ENCODE results near the gene C1orf53.
"Not testable (repeated sequence)": the region's sequence is repeated elsewhere in the genome, so short reads cannot be mapped to it uniquely, and the experiment has no call there.

Gene C1orf53

DNA sequence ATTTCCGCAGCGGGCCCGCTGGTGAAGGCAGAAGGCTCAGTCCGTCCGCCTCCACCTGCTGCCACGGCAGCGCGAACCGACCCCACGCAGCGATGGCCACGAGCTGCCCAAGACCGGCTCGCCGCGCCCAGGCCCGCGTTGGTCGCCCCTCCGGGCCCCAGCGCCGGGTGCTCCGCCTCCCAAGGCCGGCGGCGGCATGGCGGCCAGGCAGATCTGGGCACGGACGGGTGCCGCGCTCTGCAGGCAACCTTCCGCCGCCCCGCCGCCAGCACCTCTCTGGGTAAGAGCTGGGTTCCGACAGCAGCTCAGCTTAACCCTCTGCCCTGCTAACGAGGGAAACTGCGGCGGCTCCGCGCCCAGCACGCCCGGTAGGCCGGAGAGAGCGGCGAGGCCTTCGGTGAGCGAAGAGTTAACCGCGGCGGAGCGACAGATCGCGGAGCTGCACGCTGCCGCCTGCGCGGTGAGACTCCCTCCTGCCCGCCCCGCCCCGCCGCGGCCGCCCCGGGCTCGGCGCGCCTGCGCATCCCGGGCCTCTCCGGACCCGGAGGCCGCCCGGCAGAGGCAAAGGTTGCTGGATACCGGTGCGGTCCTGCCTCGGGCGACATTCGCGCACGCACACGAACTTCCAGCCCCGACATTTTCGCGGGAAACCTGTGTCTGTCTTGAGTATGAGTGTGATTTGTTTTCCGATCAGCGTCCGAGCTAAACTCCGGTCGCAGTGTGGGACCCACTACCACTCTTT, at the start of gene C1orf53:
C1orf53 (plus strand) TSS at position 177 of the 742 bp plus-strand sequence; CDS start at position 197, 20 bp downstream.
- peak; percentile 81 for DNase-seq

DNA sequence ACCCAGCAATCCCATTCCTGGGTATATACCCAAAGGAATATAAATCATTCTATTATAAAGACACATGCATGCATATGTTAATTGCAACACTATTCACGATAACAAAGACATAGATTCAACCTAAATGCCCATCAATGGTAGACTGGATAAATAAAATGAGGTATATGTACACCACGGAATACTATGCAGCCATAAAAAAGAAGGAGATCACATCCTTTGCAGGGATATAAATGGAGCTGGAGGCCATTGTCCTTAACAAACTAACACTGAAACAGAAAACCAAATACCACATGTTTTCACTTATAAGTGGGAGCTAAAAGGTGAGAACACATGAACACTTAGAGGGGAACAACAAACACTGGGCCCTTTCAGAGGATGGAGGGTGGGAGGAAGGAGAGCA, 46.7 kb upstream of the C1orf53 start:
- DNase-seq: not testable (repeated sequence)

GRCh38 chr1:197857477-197857876, 45.0 kb upstream of the C1orf53 start:
- no peak for DNase-seq

DNA sequence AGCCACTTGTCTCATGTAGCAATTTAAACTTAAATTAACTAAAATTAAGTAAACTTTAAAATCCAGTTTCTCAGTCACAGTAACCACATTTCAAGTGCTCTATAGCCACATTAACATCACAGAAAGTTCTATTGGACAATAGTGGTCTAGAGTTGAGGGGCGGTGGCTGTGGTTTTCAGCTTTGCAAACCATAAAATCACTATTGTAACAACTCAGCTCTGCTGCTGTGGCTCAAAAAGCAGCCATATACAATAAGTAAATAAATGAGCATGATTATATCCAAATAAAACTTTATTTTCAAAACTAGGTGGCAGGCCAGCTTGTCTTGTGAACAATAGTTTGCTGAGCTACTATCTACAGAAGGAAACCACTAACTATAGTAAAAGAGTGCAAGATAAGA, 43.4 kb upstream of the C1orf53 start:
- no peak for DNase-seq

DNA sequence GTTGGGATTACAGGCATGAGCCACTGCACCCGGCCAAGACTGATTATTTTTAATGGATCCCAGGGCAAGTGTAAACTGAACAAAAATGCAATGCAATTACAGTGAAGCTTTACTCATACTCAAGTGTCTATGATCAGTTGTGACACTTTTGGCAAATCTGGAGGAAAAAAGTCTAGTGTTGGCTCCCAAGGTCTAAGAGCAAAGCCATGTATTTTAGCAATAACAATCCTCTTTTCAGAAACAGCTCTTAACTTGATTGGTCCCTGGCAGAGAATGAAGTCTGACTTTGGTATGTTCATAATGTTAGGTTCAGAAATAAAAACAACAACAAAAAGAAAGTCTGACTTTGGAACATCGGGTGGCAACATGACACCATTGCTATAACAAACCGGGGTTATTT, 40.2 kb upstream of the C1orf53 start:
- DNase-seq: no peak

DNA sequence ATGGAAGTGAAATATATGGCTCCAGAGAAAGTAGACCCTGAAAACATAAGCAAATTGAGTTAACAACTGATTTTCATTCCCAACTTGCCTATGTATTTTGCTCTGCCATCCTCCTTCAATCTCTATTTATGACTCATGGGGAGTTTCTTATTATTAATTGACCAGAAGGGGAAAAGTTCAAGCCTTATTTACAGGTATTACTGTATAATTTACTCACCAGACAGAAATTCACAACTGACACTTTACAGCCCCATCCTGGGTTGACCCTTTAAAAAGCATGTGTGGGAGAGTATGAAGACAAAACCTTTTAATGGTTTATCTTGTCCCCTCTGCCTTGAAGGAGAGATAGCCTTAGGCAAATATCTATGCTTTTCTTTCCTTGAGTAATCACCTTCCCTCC, 39.8 kb upstream of the C1orf53 start:
- no peak for DNase-seq

- no peak for DNase-seq
These were observed 36.6 kb upstream of the C1orf53 start for GRCh38 chr1:197865809-197866208.

DNA sequence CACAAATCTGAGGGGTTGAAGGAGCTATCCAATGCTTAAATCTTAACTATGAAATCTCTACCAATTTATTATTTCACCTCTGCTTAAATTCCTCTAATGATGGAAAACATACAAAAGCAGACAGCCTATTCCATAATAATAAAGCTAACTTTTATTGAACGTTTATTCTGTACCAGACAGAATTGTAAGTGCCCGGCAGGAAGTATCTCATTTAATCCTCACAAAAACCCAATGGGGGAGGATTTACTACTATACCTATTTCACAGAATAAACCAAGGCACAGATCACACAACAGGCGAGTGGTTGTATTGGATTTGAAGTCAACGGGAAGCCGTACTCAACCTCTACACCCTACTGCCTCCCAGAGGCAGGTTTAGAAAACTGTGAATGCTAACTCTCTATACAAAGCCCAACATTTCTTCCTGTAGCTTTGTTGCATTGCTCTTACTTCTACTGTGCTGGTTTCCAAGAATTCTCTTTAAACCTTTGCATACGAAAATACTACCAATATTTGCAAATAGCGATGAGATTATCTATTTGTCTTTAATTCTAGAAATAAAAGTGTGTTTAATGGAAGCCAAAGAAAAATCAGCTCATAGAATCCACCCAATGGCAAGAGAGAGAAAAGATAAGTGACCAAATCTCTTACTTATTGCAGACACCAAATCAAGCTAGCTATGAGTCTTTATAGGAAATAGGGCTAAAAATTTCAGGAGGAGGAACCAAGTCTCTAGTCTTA, 33.5 kb upstream of the C1orf53 start:
- peak; percentile 6 for DNase-seq

DNA sequence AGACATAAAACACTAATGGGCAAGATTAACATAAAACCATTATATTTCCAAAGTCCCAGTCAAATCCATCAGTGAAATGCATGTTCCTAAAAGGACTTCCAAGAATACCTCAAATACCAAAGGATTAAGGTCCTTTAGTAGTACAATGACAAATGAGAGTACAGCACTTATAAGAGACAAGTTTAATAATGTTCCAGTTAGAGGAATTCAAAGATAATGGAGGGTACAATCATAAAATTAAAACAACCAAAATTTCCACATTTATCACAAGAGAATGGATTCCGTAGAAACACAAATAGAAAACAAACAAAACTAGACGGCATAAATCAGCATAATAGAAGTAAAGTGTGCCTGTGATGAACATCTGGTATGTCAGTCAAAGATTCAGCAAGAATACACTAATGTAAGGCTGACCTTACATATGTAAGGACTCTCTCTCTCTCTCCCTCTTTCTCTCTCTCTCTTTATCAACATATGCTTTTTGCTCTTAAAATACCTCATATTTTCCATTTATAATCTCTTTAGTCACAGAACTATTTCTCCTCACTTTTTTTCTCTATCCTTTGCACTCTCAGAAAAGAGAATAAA, 32.8 kb upstream of the C1orf53 start:
- DNase-seq: no peak

- no peak for DNase-seq
These were observed 25.5 kb upstream of the C1orf53 start for GRCh38 chr1:197876894-197877293.

- not testable (repeated sequence) for DNase-seq
These were observed 22.0 kb upstream of the C1orf53 start for GRCh38 chr1:197880385-197880784.

DNA sequence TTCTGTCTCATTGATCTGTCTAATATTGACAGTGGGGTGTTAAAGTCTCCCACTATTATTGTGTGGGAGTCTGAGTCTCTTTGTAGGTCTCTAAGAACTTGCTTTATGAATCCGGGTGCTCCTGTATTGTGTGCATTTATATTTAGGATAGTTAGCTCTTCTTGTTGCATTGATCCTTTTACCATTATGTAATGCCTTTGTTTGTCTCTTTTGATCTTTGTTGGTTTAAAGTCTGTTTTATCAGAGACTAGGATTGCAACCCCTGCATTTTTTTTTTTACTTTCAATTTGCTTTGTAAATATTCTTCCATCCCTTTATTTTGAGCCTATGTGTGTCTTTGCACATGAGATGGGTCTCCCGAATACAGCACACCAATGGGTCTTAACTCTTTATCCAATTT, 20.2 kb upstream of the C1orf53 start:
- DNase-seq: not testable (repeated sequence)

GRCh38 chr1:197884173-197884572, 18.3 kb upstream of the C1orf53 start:
- DNase-seq: no peak

DNA sequence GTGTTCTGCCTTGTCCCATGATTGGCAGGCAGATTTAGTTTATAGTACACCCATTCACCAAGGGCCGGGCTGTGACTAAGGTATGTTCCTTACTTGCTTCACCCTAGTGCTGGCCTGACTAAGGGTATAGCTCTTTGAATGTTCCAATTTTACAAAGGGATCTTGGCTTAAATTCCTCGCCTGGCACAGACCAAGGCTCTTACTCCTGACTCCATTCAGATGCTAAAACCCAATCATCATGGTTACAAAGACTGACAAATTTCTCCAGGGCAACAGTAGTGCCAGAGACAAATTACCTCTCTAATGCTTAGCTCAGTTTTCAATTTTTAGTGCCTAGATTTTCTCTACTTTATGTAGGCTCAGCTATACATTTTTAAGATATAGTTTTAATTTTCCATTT, 11.5 kb upstream of the C1orf53 start:
- no peak for DNase-seq

DNA sequence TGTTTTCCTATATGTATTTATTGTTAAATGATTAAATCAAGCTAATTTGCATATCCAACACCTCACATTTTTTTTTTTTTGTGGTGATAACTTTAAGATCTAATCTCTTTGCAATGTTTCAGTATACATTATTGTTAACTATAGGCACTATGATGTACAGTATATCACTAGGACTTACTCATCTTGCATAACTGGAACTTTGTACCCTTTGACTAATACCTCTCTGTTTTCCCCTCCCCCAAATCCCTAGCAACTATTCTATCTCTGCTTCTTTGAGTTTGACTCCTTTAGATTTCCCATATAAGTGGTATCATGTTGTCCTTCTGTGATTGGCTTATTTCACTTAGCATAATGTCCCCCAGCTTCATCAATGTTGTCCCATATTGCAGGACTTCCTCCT, 9.7 kb upstream of the C1orf53 start:
- DNase-seq: no peak

DNA sequence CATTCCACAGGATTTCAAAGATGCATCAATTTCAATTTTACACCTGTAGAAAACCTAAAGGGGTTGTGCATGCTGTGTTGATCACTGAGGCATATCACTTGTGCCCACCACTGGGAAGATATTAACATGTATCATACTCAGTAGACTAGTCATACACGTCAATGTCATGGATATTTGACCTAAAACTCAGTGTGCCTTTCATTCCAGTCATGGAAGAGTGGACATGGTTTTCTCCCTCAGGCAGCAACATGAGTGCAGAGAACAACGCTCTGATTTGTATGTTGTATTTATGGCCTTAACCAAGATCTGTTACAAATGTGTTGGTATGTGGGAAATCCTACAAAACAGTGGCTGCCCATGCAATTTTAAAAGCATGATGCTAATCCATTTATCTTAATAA, 6.1 kb upstream of the C1orf53 start:
- no peak for DNase-seq

DNA sequence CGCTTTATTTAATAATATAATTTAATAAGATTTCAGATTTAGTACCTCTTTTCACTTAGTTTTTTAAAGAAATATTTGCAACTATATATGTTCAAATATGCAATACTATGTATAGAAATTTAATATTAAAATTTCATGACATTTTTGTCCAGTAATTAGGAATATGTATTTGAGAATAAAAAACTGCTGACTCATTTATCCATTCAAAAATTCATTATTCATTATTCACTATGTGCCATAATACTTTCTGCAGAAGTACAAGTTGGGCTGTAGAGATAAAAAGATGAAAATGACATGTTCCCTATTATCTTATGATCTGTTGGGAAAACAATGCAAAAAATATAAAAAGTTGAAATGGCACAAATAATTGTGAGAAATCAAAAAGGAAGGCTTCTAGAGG, 3.4 kb upstream of the C1orf53 start:
- no peak for DNase-seq

GRCh38 chr1:197902131-197902453, 338 bp upstream of the C1orf53 start:
- no peak for DNase-seq

- no peak for DNase-seq
These were observed 725 bp downstream of the C1orf53 start for GRCh38 chr1:197903196-197903514.

DNA sequence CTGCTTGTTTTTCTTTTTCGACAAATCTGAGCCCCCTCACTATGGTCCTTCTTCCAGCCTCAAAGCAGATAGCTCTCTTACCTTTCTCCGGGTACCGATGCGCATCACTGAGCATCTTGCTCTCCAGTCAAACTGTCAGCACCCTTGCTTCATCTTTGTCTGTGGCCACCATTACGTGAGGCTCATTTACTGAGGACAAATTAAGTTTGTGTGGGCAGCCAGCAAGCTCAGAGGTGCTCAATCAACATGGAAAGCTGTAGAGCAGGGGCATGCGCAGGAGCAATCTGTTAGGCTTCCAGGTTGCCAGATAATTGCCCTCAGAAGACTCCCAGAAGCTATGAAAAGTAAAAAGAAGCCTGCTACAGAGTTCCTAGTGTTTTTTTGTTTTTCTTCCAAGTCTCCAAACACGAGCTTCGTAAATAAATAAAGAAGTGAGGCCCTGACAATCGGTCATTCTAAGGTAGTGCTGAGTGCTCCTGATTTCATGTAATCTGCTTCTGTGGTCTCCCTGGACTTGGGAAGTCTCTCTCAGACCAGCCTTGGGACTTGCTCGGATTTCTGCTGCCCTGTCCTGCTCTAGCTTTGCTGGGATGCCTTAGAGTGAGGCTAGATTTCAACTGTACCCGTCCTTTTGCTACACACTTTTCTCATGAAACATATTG, 1.8 kb downstream of the C1orf53 start:
- no peak for DNase-seq

GRCh38 chr1:197905699-197906351, 3.4 kb downstream of the C1orf53 start:
- DNase-seq: no peak

GRCh38 chr1:197907846-197908616, 5.6 kb downstream of the C1orf53 start:
- no peak for DNase-seq
